HG03139 (cell line): ENCODE data around the gene TNS3.

Experiments
- ATAC-seq: cut with Tn5 transposase; IDR thresholded peaks from one replicate; pipeline ENCODE4 v1.9.1; 2021; ENCODE audit not compliant: unreplicated experiment

The TNS3 gene

DNA sequence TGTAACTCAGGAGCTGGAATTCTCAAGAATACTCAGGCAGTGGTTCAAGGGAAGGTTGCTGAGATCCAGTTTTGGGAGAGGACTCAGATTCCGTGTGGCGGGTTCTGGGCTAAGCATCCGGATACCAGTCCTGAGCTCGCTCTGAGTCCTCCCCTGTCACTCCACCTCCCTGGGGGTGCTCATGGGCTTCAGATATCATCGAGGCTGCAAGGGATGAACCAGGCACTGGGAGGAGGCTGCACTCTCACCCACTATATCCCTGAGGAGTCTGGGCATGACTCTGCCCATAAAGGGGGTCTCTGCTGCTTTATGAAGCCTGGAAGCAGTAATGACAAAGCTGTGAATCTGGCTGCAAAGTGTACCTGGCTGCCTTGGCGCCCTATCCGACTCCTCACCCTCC, 188.5 kb downstream of the TNS3 start:
- no peak for ATAC-seq

DNA sequence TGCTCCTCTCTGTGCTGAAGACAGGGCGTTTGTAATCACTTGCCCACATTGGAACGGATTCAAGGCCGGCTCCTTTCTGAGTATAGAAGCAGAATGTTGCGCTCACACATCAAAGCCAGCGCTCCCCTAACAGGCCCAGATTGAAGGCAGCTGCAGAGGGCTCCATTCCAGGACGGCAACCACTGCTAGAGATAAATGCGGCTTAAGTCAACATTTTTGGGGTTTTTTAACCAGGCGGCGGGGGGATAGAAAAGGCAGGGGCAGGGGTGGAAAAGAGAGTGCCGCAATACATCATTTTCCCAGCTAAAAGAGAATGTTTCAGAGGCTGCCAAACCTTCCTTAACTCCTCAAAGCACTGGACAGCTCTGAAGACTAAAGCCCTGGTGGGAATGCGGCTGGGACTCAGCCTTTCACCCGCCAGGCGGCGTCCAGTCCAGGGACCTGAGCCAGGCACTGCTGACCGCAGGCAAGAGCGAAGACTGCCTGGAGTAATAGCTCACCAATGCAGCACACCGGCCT, 189.6 kb downstream of the TNS3 start:
- no peak for ATAC-seq

DNA sequence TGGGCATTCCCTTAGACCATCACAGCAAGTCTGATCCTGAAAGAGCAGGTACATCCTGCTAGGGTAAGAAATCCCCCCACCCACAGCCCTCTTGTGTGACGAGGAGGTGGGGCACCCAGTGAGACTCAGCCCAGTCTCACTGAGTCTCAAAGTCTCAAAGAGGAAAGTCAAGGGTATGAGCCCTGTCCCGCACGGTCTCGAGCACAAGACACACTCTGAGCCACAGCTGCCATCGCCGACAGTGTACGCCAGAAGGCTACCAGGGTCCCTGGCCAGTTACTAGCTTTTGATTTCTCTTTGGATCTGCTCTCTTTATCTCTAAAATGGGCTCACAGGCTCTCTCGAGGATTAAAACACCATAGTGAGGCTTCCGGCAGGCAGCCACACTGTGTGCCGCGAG, 190.2 kb downstream of the TNS3 start:
- no peak for ATAC-seq

DNA sequence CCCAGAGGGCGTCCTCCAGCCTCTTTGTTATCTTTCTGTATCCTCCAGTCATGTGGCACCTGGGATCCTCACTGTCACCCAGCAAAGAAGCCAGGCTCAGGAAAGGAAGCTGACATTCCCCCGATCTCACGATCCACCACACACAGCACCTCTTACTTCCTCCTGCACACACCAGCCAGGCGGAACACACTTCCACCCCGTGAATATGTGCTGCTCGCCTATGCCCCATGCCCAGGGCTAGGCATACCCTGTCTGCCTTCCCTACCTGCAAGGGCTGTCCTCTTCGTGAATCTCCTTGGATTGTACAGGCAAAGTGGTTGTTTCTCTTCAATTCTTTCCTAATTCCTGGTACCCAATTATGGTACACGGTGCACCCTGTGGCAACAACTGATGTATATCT, 191.0 kb downstream of the TNS3 start:
- ATAC-seq: no peak

DNA sequence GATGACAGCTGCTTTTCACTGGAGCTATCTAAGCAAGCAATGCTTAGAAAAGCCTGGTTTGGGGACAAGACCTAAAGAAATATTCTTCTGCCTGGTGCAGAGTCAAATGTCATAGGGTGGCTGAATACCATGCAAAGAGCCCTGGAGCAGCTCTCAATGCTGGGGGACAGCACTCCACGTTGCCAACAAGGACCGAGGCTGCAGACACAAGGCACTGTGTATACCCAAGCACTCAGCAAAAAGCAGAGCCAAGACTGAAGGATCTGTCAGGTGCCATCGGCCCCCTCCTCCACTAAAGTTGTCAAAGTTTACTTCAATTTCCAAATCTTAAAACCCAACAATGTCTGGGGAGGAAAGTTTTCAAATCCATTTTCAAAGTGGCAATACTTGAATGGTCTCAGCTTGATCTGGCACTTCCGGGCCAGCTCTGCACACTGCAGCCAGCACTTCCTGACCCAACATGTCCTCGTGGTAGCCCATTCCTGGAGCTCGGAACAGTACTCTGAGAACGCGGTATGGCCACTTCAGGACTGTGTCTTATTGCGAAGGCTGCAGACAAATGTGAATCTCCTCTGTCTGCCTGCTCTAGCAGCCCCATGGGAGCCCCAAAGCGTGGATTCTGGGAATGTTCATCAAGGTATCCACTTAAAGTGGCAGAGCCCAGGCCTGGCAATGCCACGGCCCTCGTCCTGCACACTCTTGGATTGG, 191.8 kb downstream of the TNS3 start:
- no peak for ATAC-seq

DNA sequence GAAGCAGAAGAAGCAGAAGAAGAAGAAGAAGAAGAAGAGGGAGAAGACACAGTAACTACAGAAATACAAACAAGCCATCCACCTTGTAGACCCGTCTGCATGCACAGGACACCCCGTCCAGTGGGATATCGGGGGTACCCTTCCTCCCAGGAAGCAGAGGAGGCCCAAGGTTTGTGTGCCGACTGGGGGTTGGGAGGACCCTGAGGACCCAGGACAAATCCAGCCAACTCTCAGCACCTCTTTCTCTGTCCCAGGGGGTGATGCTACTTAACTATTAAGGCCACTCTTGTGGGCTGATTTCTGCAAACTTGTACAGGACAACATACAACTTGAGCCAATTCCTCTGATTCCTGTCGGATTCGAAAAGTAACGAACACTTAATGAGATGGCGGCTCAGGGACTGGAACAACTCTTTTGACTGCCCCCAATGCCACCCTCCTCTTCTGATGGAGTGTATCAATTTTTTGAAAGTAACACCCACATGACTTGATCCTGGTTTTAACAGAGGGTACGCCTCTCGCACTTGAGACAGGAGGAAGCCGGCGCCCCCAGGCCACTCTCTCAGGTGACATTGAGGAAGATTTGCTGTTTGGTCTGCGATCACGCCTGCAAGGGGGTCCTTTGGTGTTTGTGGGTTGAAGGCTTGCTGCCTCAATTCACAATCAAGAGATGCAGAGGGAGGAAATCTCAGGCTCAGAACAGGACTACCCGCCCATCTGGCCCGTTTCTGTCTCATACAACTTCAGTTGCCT, 192.6 kb downstream of the TNS3 start:
- ATAC-seq: no peak

DNA sequence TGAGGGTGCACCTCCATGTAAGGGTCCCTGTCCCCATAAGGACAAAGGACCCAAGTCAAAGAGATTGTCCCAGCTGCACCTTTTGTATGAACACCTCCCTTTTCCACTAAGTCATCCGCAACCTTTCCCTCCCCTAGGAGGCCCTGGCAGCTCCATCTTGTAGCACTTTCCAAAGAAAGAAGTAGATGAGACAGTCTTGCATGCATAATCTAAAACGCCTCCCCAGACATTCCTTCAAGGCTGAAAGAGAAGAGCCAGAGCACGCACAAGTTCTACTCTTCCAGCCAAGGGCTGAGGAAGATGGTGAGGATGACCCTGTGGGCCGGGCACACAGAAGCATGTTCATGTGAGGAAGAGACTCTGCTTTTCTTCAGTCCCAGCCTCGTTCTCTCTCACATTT, 194.4 kb downstream of the TNS3 start:
- no peak for ATAC-seq

DNA sequence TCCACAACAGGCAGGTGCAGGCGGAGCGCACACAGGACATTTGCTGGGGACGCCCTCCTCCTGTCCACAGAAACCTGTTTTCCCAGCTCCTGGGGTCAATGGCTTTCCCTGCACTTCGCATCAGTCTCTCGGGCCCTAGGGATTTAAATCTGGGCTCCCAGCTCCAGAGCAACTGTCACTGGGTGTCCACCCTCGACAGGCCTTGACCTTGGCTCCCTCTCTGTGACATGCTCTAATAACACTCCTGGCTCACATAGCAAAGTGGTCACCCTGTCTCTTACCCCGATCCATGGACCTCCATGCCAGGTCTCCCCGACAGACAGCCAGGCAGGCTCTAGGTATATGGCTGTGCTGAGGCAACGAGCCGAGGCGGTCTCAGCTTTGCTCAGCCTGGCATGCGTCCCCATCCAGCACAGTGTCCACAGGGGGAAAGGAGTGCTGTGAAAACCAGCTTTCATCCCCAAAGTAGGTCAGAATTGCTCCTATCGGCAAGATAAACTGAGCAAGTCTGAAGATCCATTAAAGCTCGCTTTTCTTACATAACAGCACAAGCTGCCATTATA, 195.6 kb downstream of the TNS3 start:
- no peak for ATAC-seq

DNA sequence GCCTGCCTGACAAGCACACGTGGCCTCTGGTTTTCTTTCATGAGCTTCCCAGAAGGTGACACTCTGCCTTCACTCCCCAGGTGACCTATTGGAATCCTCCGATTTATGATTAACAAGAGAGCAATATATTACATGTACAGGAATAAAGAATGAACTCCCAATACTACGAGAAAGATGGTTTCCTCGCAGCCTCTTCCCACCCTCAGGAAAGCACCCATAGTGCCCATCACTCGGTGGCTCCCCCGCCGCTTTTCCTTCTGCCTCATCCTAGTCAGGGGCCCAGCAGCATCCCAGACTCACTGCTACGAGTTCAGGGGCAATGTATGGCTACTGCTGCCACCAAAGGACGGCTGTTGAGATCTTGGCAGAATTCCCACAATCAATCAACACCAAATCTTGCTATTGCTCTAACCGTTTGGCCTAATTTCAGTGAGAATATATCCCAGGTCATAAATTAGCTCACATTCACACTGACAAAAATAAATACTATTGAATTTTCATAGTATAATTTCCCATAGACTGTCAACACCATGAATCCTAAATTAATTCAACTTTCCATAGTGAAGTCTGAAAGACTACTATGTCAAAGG, 196.3 kb downstream of the TNS3 start:
- no peak for ATAC-seq

DNA sequence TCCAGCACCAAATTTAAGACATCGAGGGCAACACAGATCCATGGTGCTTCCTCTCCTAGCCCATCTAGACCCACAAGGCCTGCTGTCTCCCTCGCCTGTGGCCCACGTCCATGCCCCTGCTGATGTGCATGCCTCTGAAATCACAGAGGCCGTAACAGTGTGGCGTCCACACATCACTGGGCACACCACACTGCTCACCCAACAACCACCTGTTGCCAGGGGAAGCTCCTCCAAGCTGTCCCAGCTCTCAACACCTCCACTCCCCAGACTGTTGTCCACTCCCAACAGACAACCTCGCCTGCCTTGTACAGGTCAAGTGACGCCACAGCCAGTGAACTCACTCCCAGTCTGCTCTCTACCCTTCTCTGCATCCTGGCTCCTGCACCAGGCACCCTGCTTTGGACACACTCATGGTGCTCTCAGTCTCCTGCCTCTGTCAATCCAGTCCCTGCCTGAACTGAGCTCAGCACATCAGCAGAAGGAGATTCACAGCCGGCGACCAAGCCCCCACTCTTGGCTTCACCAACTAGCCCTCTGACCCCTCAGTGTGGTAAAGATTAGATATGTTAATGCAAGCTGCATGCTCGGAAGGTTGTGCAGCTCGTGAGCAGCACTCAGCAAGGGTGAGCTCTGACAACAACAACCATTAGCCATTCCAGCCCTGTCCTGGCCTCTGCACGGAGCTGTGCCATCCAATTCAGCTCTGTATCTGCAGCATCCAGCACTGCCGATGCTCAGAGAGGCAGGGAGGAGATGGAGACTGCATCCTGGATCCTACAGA, 197.0 kb downstream of the TNS3 start:
- ATAC-seq: no peak

DNA sequence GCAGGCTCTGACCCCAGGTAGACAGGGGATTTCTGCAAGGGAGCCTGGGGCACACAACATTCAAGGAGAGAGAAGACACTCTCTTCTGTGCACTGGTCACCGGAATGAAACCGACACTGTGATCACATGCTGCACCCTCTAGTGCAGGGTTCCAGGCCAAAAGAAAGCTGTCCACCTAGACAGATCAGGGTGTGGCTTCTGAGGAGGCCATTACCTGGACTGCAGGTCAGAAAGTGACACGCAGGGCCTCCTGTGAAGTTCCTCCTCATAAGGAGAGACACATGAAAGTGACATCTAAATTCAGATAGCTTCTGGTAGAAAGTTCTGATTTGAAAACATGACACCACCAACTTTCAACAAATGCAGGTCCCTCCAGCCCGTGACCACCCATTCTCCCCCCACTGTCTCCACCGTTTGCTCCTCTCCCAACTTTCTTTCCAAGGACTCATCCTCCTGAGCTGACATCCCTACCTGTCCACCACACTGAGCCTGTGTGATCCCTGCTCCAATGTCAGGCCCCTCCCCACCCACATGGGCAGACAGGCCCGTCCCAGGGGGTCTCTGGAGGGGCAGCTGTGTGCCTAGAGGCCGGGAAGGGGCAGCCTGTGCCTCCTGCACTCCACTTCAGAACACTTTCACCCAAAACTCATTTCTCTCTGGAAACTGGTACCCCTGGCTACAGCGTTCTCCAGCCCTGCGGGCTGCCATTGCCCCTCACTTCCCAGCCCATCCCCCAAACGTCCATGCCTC, 198.0 kb downstream of the TNS3 start:
- no peak for ATAC-seq

DNA sequence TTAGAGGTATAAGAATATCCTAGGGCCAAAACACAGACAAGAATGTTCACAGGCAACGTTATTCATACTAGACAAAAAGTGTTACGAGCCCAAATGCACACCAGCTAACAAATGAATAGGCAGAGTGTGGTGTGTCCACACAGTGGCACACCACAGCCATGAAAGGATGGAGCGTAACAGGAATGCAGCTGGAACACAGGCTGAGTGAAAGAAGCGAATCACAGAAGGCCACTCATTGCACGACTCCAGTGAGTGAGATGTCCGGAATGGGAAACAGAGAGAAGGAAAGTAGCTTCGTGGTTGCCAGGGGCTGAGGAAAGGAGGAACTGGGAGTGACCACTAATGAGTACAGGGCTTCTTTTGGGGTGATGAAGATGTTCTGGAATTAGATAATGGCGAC, 198.8 kb downstream of the TNS3 start:
- ATAC-seq: no peak

DNA sequence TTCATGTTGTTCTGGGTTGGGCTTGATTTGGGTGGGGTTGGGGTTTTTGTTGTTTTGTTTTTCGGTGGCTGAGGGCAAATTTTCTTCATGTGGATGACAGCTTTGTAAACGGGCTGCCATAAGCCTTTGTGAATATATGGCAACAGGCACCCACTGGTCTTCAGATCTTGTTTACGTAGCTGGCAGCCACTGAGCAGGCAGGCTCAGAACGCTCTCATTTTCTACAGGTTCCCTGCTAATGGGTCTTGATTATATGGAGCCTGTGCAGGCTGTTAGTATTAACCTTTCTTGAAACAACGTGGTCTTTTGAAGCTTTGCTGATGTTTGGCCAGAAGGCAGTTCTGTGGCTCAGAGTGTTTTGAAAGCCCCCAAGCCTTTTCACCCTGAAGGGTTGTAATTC, 199.7 kb downstream of the TNS3 start:
- no peak for ATAC-seq

DNA sequence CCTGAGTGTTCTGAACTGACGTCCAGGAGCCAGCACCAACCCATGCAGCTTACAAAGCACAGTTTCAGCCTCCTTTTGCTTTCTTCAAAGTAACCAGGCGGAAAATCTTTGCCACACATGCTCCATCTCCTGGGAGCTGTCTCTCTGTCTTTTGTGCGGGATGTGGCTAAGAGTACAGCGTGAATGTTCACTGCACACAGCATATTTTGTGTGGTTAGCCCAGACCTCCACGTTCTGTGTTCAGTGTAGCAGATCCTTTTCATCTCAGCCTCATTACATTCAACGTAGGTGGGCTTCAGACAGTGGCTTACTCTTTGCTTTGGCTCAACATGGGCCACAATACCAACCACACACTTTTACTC, 200.8 kb downstream of the TNS3 start:
- ATAC-seq: no peak

DNA sequence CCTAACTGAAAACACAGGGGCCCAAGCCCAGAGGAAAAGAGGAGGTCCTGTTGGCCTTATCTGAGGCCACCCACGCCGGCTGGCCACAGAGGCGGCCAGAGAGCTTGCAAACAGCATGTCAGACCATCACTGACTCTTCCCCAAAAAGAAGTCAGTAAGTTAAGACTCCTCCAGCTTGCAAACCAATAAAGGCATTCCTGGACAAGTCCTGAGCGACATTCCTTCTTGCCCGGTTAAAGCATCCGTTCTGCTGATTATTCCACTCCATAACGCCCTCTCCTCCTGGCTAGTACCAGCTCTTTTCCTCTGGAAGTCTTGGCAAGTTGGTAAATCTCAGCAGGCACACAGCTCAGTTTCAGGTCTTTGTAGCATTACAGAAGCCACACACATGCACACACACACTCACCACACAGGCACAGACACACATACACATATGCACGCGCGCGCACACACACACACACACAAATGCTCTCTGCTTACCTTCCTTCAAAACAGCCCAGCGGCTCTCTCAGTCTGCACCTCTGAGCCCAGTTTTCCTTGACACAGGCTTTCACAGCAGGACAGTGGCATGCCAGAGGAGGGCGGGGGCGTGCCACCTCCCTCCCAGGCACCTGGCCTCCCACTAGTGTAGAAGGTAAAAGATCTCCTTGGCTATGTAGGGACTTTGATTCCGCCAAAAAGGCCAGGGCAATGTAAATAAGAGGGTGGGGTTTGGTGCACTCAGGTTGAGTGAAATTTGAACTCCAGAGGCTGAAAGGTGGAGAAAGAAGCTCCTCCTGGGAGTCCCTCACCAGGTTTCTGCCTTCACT, 201.4 kb downstream of the TNS3 start:
- no peak for ATAC-seq

DNA sequence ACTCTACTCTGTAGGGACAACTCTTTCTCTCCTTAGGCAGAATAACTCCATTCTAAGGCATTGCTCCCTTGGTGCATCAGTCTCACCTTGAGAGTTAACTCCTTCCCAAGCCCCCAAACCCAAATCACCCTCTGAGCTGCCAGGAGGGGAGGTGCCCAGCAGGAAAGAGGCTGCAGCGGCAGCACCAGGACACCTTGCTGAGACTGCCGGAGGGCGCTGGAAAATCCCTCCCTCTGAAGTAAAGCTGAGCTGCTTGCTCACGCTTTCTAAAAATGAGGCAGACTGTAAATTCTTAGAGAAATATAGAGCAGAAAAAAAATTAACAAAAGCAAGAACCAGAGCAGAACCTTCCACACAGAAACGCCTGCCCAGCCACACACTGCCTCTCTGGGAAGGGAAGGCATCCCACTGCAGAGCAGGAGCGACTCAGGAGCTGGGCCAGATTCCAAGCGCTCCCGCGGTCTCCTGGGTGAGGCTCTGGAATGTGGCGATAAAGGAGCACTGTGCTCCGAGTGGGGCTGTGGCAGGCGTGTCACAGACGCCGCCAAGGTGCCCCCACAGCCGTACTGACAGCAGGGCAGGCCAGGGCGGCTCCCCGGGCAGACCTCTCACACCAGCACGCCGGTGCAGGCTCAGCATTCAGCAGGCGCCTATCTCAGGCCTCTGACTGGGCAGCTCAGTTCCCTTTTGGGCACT, 202.1 kb downstream of the TNS3 start:
- ATAC-seq: no peak

DNA sequence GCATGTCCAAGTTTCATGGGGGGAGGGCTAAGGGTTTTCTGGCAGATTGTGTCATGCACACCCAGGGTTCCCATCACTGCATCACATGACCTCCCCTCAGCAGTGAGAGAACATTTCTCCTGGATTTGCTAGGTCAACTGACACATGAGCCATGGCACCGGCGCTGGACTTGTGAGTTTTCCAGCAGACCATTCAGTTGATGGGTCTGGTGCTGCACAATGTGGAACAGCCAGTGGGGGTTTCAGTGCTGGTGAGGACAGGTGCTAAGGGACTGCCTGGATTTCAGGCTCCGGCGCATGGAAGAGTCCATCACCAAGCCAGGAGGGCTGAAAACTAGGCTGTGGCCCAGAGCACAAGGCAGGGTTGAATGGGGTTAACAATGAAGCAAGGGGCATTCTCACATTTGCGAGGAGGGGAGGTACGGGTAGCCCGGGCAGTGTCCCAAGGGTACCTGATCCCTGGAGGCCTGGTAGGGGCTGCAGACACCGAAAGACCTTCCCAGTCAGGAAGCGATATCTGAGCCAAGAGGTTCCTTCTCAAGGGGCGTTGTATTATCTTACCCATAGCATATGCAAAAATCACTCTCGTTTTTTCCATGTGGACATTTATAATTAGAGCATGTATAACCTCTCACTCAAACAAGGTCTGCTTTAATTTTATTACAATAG, 203.0 kb downstream of the TNS3 start:
- no peak for ATAC-seq

DNA sequence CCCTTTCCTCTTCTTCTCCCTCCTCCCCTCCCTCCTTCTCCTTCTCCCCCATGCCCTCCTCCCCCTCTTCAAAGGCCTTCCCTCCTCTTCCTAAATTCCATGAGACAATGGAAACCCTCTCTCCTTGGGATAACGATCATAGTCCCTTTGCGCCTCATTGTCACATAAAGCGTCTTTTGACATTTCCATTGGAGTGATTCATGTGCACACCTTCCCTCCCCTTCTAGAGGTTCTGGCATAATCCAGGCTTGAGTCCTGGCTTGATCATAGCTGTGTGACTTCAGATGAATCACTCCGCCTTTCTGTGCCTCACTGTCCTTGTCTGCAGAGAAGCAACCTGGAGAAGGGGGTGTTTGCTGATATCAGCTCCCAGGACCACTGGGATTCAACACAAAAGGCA, 204.2 kb downstream of the TNS3 start:
- ATAC-seq: no peak
